Endothelial cell of umbilical vein (primary cell): ENCODE measurements around the gene VARS1.

ENCODE experiments used
- CTCF ChIP-seq, 2 donors: IDR thresholded peaks; 1 replicate in 1 of 2; 2 replicates in 1 of 2; pipeline ENCODE4 v1.5.1; 2011; ENCODE audit warnings: low read length in 2 of 2, mild to moderate bottlenecking in 2 of 2, moderate library complexity in 2 of 2, control low read depth in 1 of 2, inconsistent platforms in 1 of 2, low read depth in 1 of 2; ENCODE audit not compliant: insufficient read depth in 1 of 2; ENCODE audit errors: extremely low read depth in 1 of 2
- EZH2 ChIP-seq: IDR thresholded peaks from 2 replicates; pipeline ENCODE4 v1.6.1; 2012; ENCODE audit warnings: borderline replicate concordance, low read depth, mild to moderate bottlenecking, moderate library complexity, low read length, inconsistent platforms; ENCODE audit not compliant: severe bottlenecking
- GATA2 ChIP-seq: IDR thresholded peaks from 2 replicates; pipeline ENCODE4 v1.7.0; 2011; ENCODE audit warnings: low read depth, mild to moderate bottlenecking, moderate library complexity, mixed read lengths, low read length; ENCODE audit not compliant: insufficient read length, insufficient read depth
- JUN ChIP-seq: IDR thresholded peaks from 2 replicates; pipeline ENCODE4 v1.6.1; 2011; ENCODE audit warnings: borderline replicate concordance, low read depth; ENCODE audit not compliant: insufficient read length, insufficient read depth
- MAX ChIP-seq: IDR thresholded peaks from 2 replicates; pipeline ENCODE4 v1.6.1; 2011; ENCODE audit not compliant: insufficient read depth, insufficient read length
- POLR2A ChIP-seq: IDR thresholded peaks from 2 replicates; pipeline ENCODE4 v1.6.1; 2012; ENCODE audit warnings: low read depth, mild to moderate bottlenecking, control low read depth, low read length
- POLR2AphosphoS5 ChIP-seq: IDR thresholded peaks from 2 replicates; pipeline ENCODE4 v1.6.1; 2012; ENCODE audit warnings: low read depth, mild to moderate bottlenecking, control low read depth, low read length, moderate library complexity; ENCODE audit not compliant: insufficient read depth

GRCh38 chr6:31749301-31750036, 46.1 kb downstream of the VARS1 start:
- TF ChIP-seq CTCF (IDR thresholded peaks at IDR 0.05; ENCODE audit: extremely low read depth in 1 of 2, insufficient read depth in 1 of 2, low read depth in 1 of 2, low read length in 2 of 2), result no peak
- TF ChIP-seq EZH2, result no peak
- TF ChIP-seq JUN, result no peak
- TF ChIP-seq POLR2AphosphoS5, result no peak
- no peak for TF ChIP-seq MAX
- no peak for TF ChIP-seq POLR2A
- no peak for TF ChIP-seq GATA2
